Skeletal muscle satellite cell (primary cell): ENCODE data around the gene MAP3K12.

Source experiments
- H3K27me3 ChIP-seq: 2 replicates; pipeline ENCODE4 v1.7.0; 2013; ENCODE audit warnings: low read length; ENCODE audit not compliant: control insufficient read depth, insufficient read depth
- H3K36me3 ChIP-seq: 2 replicates; pipeline ENCODE4 v1.7.0; 2013; ENCODE audit warnings: mild to moderate bottlenecking, control low read depth, low read length; ENCODE audit not compliant: insufficient read depth
- H3K4me1 ChIP-seq: 2 replicates; pipeline ENCODE4 v1.7.0; 2013; ENCODE audit warnings: low read length; ENCODE audit not compliant: control insufficient read depth, insufficient read depth
- H3K4me2 ChIP-seq: 2 replicates; pipeline ENCODE4 v1.7.0; 2013; ENCODE audit warnings: mild to moderate bottlenecking, low read length
- H3K4me3 ChIP-seq: 2 replicates; pipeline ENCODE4 v1.7.0; 2013; ENCODE audit warnings: low read length
- H3K9ac ChIP-seq: 2 replicates; pipeline ENCODE4 v1.7.0; 2013; ENCODE audit warnings: mild to moderate bottlenecking, low read depth, low read length, moderate library complexity
- H3K9me3 ChIP-seq: replicated peaks from 2 replicates; pipeline ENCODE4 v1.7.0; 2013; ENCODE audit warnings: mild to moderate bottlenecking, control low read depth, low read length

The MAP3K12 gene

DNA sequence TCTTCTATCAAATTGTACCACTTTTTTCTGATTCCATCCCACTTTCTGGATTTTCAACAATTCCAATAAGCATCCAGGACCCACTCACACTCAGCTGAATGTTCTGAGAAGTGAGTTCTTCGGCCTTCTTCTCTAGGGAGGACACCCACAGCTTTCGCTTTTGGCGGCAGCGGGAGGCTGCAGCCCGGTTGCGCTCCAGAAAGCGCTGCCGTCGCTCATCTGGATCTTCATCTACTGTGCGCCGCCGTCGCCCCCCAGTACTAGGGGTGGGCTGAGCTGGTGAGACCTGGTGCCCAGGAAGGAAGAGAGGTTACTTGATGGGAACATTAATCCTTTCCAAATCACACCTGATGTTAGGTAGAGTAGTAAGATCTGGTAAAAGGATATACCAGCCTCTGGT is 25.2 kb upstream of the MAP3K12 start:
- no peak overlapping the region for H3K4me3 ChIP-seq
- no peak overlapping the region for H3K9ac ChIP-seq
- H3K36me3 ChIP-seq = peaks cover 47% of the 10 kb centered on the region
- H3K27me3 ChIP-seq = no peaks in the 10 kb centered on the region
- no peaks in the 10 kb centered on the region for H3K4me1 ChIP-seq
- H3K4me2 ChIP-seq = no peak overlapping the region
- H3K9me3 ChIP-seq = no peaks in the 10 kb centered on the region

DNA sequence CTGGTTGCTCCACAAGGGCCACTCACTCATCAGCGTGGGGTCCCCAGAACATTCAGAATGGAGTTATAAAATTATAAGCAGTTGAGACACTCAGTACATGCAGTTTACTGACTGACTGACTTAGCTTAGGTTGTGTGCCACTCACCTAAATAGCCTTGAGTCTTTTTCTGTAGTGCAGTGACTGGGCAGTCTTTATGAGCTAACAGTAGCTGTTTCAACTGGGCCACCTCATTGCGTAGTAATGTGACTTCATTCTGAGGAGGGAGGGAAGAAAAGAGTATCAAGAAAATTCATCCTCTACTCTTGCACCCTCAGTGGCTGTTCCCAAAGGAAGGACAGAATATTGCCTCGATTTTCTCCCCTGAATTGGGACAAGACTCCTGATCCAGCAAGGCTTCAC is 23.9 kb upstream of the MAP3K12 start:
- Histone ChIP-seq H3K4me1 (no peaks in the 10 kb centered on the region), H3K9me3 (no peaks in the 10 kb centered on the region), H3K4me3 (no peak overlapping the region), H3K36me3 (peaks cover 54% of the 10 kb centered on the region), H3K4me2 (no peak overlapping the region), H3K27me3 (no peaks in the 10 kb centered on the region), H3K9ac (no peak overlapping the region)

DNA sequence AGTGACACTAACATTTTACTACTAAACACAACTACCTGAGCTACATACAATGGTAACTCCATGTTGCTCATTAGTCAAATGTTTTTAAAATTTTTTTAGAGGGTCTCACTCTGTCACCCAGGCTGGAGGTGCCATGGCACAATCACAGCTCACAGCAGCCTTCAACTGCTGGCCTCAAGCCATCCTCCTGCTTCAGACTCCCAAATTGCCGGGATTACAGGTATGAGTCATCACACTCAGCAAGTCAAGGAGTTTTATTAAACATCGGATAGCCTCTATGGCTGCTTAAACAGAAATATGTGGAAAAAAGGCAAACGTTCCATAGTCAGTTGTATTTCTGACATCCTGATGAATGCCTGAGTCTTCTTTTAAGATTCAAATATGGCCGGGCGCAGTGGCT is 19.1 kb upstream of the MAP3K12 start:
- Histone ChIP-seq H3K27me3 (no peaks in the 10 kb centered on the region), H3K4me3 (no peak overlapping the region), H3K9ac (no peak overlapping the region), H3K4me1 (peaks cover 7% of the 10 kb centered on the region), H3K36me3 (peaks cover 76% of the 10 kb centered on the region), H3K4me2 (no peak overlapping the region), H3K9me3 (no peaks in the 10 kb centered on the region)

DNA sequence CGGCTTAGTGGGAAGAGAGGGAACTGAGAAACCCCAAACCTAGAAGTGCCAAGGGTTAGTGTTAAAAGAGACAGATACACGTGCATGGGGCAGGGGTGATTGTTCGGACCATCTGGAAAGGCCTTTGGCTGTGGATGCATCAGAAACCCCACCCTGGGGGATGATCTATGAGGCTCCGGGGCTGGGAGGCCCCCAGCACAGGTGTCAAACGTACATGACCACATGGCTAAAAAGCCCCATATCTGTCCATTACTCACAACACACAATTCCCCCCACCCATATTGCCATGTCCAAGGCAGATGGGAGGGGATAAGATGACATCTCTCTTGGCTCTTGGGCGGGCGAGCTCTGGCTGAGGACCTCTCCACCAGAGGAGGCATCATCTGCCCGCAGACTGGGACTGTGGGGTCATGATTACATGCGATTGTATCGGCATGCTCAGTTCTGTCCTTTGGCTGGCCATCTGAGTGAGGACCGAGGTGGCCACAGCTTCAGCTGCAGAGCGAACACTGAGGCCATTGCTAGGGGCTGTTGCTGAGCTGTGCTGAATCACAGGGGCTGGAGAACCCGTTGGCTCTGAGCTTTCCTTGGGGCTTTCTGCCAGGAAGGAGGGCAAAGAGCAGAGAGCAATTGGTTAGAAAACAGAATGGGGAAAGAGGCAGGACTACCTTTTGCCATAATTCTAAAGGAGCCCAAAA is 17.6 kb upstream of the MAP3K12 start:
- no peak overlapping the region for H3K4me3 ChIP-seq
- H3K9me3 ChIP-seq = no peaks in the 10 kb centered on the region
- H3K27me3 ChIP-seq = no peaks in the 10 kb centered on the region
- peaks cover 7% of the 10 kb centered on the region for H3K4me1 ChIP-seq
- H3K9ac ChIP-seq = no peak overlapping the region
- no peak overlapping the region for H3K4me2 ChIP-seq
- H3K36me3 ChIP-seq = peaks cover 77% of the 10 kb centered on the region

DNA sequence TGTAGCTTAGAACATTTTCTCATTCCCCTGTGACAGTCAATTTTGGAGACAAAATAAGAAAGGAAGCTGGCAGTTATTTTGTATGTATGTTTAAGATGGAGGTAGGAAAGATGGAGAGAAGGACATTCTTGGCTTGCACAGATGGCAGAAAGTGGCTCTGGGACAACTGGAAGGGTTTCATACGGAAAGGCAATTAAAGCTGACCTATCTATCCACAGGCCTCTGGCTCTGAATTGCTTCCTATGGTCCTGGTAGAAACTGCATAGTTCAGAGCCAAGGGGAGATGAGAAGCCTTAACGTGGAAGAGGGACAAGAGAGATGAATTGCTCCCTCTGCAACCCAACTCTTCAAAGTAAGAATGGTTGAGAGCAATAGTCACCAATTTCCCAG is 16.0 kb upstream of the MAP3K12 start:
- Histone ChIP-seq H3K4me2 (no peak overlapping the region), H3K27me3 (no peaks in the 10 kb centered on the region), H3K4me1 (peaks cover 7% of the 10 kb centered on the region), H3K4me3 (no peak overlapping the region), H3K9me3 (no peaks in the 10 kb centered on the region), H3K36me3 (peaks cover 77% of the 10 kb centered on the region), H3K9ac (no peak overlapping the region)

DNA sequence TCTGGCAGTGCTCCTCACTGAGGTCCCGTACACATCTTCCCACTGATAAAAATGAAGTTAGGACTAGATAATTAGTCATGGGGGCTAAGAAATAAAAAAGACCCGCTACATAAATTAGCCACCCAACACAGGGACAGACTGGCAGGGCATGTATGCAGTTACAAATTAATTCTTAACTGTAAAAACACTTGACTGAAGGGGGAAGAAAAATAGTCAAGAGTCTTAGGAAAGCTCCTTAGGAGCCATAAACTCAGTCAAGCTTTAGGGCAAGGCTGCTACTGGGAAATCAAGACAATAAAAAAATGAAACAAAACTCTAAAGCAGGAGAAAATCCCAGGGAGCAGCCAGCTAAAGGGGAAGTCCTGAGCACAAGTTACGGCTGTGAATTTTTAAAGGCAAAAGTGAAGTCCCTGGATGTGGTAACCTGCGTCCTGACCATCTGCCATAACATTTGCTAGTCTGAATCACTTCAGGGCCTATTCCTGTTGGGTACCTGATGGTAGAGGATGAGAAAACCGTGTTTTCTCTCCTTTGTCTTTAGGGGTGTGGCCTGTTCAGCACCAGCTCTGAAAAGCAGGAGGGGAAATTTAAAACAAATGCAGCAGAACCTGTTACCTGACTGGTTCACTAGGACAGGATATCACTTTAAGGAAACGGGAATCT is 15.5 kb upstream of the MAP3K12 start:
- Histone ChIP-seq H3K27me3 (no peaks in the 10 kb centered on the region), H3K4me2 (no peak overlapping the region), H3K36me3 (peaks cover 77% of the 10 kb centered on the region), H3K4me1 (peaks cover 7% of the 10 kb centered on the region), H3K4me3 (no peak overlapping the region), H3K9me3 (no peaks in the 10 kb centered on the region), H3K9ac (no peak overlapping the region)

DNA sequence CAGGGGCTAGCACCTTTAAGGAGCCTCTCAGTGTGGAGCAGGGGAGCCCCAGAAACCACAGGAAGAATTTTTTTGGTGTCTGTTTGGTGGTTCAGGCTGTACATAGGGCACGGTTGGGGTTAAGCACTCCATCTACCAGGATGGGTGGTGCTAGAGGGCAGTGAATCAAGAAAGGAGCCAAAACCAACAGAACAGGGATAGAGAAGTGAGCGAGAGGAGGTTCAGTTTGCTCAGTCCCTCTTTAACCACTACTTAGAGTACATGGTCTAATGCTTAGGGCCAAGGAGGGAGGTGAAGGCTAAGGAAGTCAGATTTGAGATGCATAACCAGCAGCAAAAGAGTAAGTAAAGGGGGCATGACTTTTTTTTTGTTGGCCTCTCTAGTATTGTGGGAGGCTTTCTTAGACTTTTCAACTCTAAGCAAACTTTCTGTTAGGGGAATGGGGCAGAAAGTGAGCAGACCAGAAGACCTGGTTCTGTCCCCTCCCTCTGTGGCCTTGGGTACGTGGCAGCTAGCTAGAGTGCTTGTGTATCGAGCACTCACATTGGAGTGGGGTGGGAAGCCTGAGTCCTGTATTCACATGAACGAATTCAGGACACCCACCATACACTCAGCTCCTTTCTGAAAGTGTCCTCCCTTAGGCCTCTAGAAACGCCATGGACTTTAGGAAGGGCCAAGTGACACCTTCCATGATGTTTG is 14.6 kb upstream of the MAP3K12 start:
- Histone ChIP-seq H3K4me1 (peaks cover 7% of the 10 kb centered on the region), H3K36me3 (peaks cover 76% of the 10 kb centered on the region), H3K27me3 (no peaks in the 10 kb centered on the region), H3K9ac (no peak overlapping the region), H3K4me2 (no peak overlapping the region), H3K4me3 (no peak overlapping the region), H3K9me3 (no peaks in the 10 kb centered on the region)

DNA sequence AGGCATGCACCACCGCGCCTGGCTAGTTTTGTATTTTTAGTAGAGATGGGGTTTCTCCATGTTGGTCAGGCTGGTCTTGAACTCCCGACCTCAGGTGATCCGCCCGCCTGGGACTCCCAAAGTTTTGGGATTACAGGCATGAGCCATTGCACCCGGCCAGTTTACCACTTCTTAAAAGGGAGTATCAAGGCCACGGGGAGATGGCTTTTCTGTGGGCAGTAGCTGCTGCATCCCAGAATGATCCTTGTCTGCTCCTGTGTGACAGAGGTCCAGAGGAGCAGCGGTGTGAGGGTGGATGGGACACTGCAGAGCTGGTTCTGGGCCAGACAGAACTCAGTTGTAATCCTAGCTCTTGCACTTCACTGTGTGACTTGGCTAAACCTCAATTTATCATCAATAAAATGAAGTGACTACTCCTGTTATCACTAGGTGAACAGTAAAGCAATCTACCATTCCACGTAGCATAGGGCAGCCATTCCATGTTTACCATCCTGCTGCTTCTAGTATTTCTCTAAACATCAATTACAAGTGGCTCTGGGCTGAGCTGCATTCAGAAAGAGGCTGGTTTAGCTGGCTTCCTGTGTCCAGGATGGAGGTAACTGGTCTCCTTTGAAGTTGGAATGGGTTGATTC is 11.0 kb upstream of the MAP3K12 start:
- Histone ChIP-seq H3K9me3 (no peaks in the 10 kb centered on the region), H3K4me3 (no peak overlapping the region), H3K9ac (no peak overlapping the region), H3K4me1 (peaks cover 30% of the 10 kb centered on the region), H3K4me2 (no peak overlapping the region), H3K36me3 (peaks cover 62% of the 10 kb centered on the region), H3K27me3 (no peaks in the 10 kb centered on the region)

DNA sequence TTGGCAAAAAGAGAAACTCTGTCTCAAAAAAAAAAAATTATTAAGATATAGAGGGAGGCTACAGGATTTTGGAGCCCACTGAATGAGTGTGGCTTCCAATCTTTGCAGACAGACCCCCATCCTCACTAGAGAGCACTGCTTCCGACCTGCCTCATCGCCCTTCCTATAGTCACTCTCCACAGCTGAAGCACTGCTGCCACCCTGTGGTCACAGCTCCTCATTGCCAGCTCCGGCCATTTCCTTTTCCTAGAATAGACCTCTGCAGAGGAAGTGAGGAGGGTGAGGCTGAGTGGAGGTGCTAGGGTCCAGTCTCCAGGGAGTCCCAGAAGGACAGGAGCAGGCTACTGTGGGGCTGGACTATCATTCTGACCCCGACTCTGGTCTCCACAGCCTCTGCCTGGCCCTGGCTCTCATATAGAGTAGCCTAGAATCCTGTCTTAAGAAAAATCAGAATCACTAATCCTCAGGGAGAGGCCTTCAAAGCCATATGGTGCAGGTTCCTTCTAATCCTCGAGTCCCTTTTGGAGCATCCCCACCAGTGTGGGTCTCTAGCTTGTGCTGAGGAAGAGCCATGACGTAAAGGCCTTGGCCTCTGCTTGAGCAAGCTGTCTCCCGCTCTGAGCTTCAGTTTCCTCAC is 9.4 kb upstream of the MAP3K12 start:
- Histone ChIP-seq H3K36me3 (peaks cover 59% of the 10 kb centered on the region), H3K9ac (no peak overlapping the region), H3K4me2 (no peak overlapping the region), H3K4me1 (peaks cover 34% of the 10 kb centered on the region), H3K9me3 (no peaks in the 10 kb centered on the region), H3K4me3 (no peak overlapping the region), H3K27me3 (no peaks in the 10 kb centered on the region)

DNA sequence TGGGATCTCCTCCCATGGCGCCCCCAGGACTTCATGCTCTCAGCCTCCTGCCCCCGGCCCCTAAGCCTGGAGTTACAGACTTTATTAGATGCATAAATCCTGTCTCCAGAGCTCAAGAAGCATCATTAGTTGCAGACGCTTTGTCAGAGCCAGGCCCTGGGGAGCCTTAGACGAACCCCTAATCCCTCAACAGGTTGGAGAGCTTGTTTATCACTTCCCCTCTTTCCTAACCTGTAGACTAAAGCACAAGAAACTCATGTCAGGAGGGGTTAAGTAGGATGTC is 8.3 kb upstream of the MAP3K12 start:
- H3K9ac ChIP-seq = no peak overlapping the region
- no peak overlapping the region for H3K4me2 ChIP-seq
- peaks cover 33% of the 10 kb centered on the region for H3K4me1 ChIP-seq
- H3K9me3 ChIP-seq = no peaks in the 10 kb centered on the region
- no peak overlapping the region for H3K4me3 ChIP-seq
- no peaks in the 10 kb centered on the region for H3K27me3 ChIP-seq
- H3K36me3 ChIP-seq = peaks cover 49% of the 10 kb centered on the region

DNA sequence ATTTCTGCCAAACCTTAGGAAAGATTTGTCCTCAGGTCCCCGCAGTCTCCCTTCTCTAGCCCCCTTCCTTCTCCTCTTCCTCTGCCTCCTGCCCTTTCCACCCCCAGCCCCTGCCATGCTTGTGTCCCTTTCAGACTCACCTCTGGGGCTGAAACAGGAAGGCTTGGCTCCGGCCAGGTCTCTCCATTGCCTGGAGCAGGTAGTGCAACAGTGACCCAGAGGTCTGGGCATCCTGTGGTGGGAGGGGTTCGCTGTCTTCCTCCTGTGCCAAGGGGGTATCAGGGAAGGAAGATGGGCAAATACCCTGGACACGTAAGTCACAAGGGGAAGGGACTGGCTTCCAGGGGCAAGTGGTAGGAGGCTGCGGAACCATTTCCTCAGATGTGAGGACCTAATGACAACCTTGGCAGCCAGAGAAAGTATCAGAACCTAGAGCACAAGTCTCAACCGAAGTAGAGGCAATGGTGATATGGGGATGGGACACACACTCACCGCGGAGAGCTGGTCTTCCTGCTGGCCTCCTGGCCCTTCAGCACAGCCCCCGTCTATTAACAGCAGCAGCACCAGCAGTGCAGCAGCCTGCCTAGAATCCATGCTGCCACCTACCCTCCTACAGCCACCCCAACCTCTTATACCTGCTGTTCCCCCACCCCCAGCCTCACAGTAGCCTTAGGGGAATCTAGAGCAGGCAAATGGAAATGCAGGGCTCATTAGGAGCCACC is 7.8 kb upstream of the MAP3K12 start, which contains the start of gene NPFF:
TSS of gene NPFF (minus strand) at position 604 of the 722 bp plus-strand sequence. CDS start at position 594, 10 bp downstream.
- Histone ChIP-seq H3K4me3 (no peak within 1 kb of the TSS), H3K36me3 (peaks cover 44% of the 10 kb centered on the region), H3K27me3 (no peaks in the 10 kb centered on the region), H3K4me2 (peak within 1 kb of the TSS; percentile 42), H3K9ac (peak within 1 kb of the TSS; percentile 35), H3K4me1 (peaks cover 35% of the 10 kb centered on the region), H3K9me3 (no peaks in the 10 kb centered on the region)
